GM18526 (cell line): ENCODE measurements around the gene MYH10.

Experiments
- POLR2A ChIP-seq: IDR thresholded peaks from 3 replicates; pipeline ENCODE4 v1.6.1; 2011; ENCODE audit not compliant: insufficient read length; ENCODE audit errors: extremely low read depth

MYH10 gene

DNA sequence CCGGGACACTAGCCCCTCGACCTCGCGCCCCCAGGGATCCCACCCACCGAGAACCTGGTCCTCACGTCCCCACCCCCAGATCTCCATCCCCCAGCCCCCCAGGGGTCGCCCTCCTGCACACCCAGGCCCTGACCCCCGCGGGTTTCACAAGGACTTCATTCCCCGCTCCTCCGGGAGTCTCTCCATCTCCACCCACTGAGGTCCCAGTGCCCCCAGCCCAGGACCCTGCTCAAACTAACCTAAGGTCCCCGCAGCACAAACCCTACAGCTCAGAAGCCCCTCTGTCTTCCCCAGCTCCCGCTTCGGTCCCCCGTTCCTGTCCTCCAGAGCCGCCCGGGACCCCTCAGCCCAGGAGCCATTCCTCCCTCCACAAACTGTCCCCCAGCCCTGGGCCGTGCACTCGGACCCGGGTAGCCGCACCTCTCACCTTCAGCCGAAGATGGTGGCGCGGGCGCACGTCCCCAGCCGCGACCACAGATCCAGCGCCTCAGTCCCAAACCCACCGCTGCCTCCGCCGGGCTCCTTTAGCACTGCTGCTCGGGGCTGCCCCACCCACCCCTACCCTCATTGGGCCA is at the start of gene MYH10:
Gene MYH10, minus strand, starts transcription at position 499 of the 575 bp plus-strand sequence. CDS start 7,479 bp downstream, outside the sequence.
- TF ChIP-seq POLR2A: no peak

DNA sequence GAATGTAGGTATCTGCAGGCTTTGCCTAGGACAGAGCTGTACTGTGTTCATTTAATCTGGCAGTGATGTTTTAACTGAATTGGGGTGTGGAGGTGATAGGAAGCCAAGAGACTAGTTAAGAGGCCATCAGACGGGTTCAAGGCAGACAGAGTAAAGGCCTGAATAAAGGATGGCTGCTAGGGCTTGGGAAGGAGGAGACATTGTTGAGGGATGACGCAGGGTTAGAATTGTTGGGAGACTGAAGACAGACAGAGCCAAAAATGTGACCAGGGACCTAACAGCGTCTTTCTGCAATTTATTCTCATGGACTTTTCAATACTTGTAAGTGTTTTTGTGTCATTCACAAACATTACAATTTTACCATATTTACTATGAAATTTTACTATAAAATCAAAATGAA is 48.6 kb upstream of the MYH10 start:
- no peak for TF ChIP-seq POLR2A

DNA sequence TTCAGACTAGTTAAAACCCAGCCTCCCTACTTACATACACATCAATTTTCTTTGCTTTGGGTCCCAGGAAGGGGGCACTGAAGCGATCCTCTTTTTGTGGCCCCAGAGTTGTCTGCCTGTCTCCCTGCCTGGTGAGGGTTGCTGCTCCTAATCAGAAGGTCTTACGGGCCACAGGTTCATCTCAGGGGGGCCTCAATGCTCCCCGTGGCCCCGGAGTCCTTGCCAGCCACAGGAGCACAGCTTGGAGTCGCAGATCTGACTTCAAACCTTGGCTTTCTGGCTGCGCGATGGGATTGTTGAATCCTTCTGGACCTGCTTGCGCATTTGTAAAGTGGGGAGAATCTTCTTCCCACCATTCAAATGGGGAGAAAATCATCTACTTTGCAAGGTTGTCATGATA is 44.8 kb upstream of the MYH10 start:
- TF ChIP-seq POLR2A: no peak

DNA sequence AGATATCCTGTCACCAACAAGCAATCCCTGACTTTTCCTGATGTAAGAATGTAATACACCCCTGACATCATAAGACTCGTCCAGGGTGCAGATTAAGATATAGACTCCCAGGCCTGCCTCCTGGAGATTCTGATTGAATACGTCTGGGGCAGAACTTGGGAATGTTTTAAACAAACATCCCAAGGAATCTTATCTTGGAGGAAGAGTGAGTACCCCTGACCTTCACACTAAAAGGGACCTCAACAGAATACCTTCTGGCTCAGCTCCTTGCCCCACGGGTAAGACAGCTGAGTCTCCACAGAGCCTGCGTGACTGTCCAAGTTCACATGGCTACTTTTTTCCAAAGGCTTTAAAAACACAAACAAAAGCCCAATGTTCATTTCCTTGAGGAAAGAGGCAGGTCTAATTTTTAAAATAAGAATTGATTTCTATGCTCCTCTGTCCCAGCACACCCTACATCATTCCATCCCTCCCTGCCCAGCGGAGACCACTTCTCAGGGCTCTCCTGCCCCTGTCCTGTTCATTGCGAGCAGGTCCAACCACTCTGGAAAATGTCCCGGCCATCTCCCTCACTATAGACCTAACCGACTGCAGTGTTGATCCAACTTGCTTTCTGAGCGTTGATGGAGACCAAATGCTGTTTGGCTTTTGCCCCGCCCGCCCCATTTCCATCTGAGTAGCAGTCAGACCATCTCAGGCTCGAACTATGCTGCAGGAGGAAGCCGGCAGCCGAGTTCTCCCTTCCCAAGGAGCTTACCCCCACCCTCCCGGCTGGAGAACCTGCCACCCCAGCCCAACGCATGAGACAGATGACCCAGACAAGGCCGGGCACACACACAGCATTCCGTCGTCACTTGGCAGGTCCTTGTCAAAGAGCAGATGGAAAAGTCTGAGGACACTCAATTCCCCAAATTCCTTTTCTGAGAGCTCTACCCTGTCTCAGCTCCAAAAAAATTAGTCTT is 44.1 kb upstream of the MYH10 start:
- TF ChIP-seq POLR2A: no peak

DNA sequence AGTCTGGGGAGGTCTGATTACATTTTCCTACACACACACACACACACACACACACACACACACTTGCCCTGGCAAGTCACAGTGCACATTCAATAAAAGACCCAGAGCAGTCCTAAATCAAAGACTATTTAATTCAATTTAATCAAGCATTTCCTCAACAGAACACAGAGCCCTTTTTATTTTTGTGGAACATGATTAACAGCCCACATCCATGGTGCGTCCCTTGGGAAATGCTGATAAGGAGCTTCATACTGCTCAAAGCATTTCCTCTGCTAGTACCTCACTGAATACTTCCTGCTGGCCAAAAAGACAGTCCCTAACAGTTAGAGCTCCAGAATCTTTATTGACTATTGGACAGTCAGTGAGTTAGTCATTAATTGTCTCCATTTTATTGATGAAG is 43.1 kb upstream of the MYH10 start:
- TF ChIP-seq POLR2A: no peak

DNA sequence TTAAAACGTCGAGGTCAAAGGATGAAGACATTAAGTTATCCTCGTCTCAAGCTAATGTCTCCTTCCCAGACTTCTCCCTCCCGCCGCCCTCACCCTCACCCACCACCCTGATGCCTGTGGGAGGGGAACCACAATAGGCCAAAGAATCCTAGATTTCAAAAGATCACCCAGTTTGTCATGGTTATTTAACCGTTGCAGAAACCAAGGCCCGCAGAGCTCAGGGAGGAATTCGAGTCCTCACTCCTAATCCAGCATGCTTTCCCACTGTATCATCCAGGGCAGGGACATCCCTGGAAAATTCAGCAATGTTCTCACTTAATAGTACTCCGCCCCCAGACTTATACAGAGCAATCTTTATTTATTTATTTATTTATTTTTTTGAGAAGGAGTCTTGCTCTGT is 41.8 kb upstream of the MYH10 start:
- no peak for TF ChIP-seq POLR2A

DNA sequence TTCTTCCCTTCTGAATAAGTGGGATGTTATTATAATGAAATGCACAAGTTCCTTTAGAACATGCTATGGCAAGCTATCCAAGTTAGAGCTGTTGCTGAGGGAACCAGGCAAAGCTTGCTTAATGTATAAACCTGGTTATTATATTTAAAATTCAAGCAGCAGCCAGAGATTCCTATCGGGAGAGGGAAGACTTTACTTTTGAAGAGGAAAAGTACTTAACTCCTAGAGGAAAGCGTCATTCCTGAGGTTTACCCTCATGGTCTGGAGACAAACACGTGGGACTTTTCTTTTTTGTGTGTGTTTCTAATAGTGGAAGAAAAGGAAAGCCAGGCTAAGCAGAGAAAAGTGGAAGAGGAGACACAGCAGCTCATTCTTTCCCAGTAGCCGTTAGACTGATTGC is 39.9 kb upstream of the MYH10 start:
- TF ChIP-seq POLR2A: no peak

DNA sequence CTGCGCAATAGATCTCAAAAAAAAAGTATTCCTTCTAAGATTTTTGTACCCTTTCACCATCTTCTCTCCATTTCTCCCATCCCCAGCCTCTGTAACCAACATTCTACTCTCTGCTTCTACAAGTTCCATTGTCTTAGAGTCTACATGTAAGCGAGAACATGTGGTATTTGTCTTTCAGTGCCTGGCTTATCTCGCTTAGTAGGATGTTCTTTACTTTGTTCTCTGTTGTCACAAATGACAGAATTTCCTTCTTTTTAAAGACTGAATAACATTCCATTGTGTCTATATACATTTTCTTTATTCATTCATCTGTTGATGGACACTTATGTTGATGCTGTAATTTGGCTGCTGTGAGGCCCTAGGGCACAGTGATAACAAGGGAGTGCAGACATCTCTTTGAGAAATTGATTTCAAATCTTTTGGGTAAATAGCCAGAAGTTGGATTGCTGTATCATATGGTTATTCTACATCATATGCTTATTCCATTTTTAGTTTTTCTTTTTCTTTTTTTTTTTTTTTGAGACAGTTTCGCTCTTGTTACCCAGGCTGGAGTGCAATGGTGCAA is 37.7 kb upstream of the MYH10 start:
- no peak for TF ChIP-seq POLR2A

DNA sequence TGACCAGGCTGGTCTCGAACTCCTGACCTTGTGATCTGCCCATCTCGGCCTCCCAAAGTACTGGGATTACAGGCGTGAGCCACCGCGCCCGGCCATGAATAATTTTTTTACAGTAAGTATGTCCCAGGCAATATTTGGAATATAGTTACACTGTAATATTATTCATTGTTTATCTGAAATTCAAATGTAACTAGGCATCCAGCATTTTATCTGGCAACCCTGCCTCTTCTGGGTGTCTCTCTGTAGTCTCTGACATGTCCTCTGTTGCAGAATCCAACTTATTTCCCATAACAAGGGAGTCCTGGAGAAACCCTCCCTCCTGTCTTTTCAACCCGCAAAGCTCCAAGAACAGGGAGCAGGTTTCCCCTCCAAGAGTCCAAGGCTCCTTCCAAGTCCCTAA is 36.9 kb upstream of the MYH10 start:
- TF ChIP-seq POLR2A: no peak

DNA sequence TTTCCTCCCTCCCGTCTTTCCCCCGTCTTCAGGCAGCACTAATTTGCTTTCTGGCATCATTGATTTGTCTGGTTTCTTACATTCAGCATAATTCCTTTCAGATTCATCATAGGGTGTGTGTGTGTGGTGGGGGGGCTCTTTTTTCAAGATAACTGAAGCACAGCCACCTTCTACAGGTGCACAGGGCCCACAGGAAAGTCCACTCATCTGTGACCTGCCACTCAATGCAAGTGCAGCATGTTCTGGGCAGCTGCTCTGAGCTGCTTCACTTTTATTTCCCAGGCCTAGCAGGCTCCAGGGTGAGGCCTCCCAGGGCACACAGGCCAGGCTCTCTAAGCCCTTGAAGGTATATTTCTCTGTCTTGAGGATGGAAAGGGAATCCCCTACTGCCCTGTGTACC is 35.2 kb upstream of the MYH10 start:
- TF ChIP-seq POLR2A: no peak

DNA sequence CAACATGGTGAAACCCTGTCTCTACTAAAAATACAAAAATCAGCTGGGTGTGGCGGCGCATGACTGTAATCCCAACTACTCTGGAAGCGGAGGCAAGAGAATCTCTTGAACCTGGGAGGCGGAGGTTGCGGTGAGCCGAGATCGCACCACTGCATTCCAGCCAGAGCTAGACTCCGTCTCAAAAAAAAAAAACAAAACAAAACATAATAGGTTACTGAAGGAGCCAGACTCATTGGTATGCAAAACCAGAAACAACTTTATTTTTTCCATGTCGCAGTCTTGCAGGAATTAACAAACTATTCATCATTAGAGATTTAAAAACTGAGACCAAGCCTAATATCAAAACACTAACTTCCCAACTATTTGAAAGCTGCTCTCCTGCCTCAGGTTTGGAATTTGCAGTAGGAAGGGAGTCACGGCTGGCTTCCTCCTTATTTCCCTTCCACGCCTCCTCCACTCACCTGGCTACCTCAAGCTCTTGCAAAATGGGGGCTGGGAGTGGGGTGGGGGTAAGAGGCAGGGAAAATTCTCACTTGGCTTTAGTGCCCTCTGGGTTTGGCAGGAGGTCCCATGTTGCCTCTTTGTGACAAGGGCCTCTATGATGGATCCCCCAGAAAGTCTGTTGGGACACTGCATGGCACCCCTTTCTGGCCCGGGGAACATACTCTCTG is 34.1 kb upstream of the MYH10 start:
- TF ChIP-seq POLR2A: no peak

DNA sequence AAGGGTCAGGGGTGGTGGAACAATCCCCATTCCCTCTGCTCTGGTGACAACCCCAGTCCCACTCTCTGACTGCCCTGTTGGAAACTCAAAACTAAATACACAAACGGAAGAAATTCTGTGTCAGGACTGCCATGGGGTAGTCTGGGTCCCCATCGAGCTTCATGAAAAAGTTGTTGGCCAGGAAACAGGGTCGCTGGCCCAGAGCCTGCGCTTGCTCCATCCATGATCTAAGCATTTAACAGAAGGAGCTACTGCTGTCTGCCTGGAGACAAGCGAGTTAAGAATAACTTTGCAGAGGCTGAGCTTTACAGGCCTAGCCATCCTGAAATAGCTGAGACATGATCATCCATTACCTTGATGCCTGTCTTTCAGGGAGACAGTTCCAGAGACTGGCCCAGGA is 32.4 kb upstream of the MYH10 start:
- no peak for TF ChIP-seq POLR2A

DNA sequence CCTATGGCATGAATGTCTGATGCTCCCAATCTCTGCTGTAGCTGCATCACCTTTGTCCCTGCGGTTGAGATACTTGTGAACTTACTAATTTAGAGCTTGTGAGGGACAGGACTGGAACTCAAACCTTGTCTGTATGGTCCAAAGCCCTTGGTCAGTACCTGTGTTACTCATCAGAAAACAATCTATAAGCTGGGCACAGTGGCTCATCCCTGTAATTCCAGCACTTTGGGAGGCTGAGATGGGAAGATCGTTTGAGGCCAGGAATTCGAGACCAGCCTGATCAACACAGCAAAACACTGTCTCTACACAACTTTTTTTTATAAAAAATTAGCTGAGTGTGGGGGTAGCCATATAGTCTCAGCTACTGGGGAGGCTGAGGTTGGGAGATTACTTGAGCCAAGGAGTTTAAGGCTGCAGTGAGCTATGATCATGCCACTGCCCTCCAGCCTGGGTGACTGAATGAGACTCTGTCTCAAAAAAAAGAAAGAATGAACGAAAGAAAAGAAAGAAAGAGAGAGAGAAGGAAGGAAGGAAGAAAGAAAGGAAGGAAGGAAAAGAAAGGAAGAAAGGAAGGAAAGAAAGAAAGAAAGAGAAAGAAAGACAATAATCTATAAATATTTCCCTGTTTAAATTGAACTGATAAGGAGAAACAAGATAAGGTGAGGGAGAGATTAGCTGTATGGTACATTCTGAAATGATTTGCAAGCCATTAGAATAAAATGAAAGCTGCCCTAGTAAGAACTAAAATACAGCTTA is 31.7 kb upstream of the MYH10 start:
- no peak for TF ChIP-seq POLR2A

DNA sequence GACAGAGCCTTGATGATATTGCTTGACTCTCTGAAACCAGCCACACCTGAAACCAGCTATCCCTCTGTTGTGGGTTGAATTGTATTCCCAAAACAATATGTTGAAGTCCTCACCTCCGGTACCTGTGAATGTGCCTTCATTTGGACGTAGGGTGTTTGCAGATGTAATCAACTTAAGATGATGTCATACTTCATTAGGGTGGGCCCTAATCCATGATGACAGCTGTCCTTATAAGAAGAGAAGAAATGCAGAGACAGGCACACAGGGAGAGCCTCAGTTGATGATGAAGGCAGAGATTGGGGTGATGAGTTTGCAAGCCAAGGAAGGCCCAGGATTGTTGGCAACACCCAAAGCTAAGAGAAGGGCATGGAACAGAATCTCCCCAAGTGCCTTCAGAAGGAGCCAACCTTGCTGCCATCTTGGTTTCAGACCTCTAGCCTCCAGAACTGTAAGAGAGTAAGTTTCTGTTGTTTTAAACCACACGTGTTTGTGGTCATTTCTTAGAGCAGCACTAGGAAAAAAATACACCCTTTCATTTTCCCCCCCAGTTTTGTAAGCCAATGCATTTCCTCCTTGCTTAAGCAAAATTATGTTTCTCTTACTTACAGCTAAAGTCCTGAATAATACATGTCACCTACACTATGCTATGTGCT is 29.4 kb upstream of the MYH10 start:
- no peak for TF ChIP-seq POLR2A
